Motor neuron (in vitro differentiated cells): Measurements from ENCODE around the gene PIRT. TPM values are rescaled to one million over a fixed set of nuclear protein-coding genes. Genes with fewer than 3 reads are reported as not detected.
A peak's percentile ranks its signal among the peaks of the same experiment; 100 is the strongest.
"Not testable (repeated sequence)": the region's sequence is repeated elsewhere in the genome, so short reads cannot be mapped to it uniquely, and the experiment has no call there.

Experiments
- ATAC-seq, 8 experiments: fragments of 200-7000 bp; cut with Tn5 transposase; replicated peaks in 6 of 8; 2 replicates each; pipeline ENCODE4 v1.8.0; 2021; ENCODE audit warnings: mild to moderate bottlenecking in 8 of 8, moderate library complexity in 8 of 8
- H3K27ac ChIP-seq, 2 donors: fragments of 250-450 bp; sonication (Bioruptor Pico); 2 replicates each; pipeline ENCODE4 v1.9.0; 2021; ENCODE audit warnings: antibody characterized with exemption in 2 of 2, mild to moderate bottlenecking in 2 of 2, moderate library complexity in 1 of 2
- H3K4me1 ChIP-seq, 2 donors: fragments of 250-450 bp; sonication (Bioruptor Pico); replicated peaks in 1 of 2; 2 replicates each; pipeline ENCODE4 v1.6.1; 2021; ENCODE audit warnings: antibody characterized with exemption in 2 of 2, mild to moderate bottlenecking in 2 of 2, moderate library complexity in 1 of 2
- H3K4me3 ChIP-seq, 5 donors: fragments of 250-450 bp; sonication (Bioruptor Pico); 2 replicates each; pipeline ENCODE4 v1.9.0; 2021; ENCODE audit warnings: antibody characterized with exemption in 5 of 5, mild to moderate bottlenecking in 5 of 5, moderate library complexity in 4 of 5
- WGBS, 10 experiments: fragments of 450-650 bp; shearing (Covaris generic); methylation state at CpG; one replicate each; pipeline ENCODE4 v1.0.0; 2022; 5-methylcytosine and 5-hydroxymethylcytosine counted together
- in situ Hi-C, 9 experiments: fragments of 400-800 bp; cut with MboI; loops; one replicate each; pipeline ENCODE4 v1.15.0; 2021; ENCODE audit warnings: low sequenced_read_pairs in 9 of 9, low pct_unique_long_range_greater_than_20kb in 2 of 9; ENCODE audit not compliant: unreplicated experiment in 9 of 9
- total RNA-seq, 8 experiments: library from RNA; unstranded; fragments of 300-600 nt; gene quantifications; 2 replicates each; pipeline versions ENCODE4 v1.2.3 to v1.2.4, GENCODE V29; 2022

The PIRT gene
- total RNA-seq = 10 to 100 TPM in 2 of 8 experiments, 1 to 10 TPM in 2, under 1 TPM in 4; 0.17 to 28.4 (median 0.77) TPM

DNA sequence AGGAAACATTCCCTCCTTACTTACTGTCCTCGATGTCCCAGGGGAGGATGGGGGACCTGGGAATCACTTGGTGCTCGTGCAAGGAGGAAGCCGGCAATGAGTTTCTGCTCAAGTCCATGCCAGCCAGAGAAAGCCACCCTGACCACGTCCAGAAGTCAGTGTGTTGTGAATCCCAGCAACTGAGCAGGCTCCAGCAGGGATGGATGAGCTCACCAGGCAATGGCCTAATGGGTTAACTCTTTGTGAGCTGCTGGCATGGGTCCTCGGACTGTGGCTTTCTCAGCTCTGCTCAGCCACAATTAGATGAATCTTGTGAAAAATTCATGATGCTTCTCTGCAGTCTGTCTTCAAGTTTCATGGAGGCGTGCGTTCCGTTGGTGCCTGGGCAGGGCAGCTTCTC, at the start of gene PIRT:
PIRT (minus strand) TSS at position 167 of the 400 bp plus-strand sequence. CDS start 12,442 bp downstream, outside the sequence.
- peak within 1 kb of the TSS in 1 of 5 donors; percentile 9 for H3K4me3 ChIP-seq
- no peak within 1 kb of the TSS for H3K27ac ChIP-seq
- ATAC-seq = peak in 4 of 8 experiments; percentile 27 to 93 (median 72)
- in situ Hi-C loops = loop anchor here in 2 of 9 experiments (25.0 kb wide), 1 partner anchor 101 kb away; the partner anchor contains the start of gene TMEM220 (in 2 of the 2)
- WGBS, 10 experiments = 0 to 74% (median 52%) methylated on average over 1 to 5 of the region's 8 CpGs; no CpG with 5 or more reads in 5 of the 10 experiments
- peaks cover 0 to 4% of the 10 kb centered on the region in 2 donors for H3K4me1 ChIP-seq

DNA sequence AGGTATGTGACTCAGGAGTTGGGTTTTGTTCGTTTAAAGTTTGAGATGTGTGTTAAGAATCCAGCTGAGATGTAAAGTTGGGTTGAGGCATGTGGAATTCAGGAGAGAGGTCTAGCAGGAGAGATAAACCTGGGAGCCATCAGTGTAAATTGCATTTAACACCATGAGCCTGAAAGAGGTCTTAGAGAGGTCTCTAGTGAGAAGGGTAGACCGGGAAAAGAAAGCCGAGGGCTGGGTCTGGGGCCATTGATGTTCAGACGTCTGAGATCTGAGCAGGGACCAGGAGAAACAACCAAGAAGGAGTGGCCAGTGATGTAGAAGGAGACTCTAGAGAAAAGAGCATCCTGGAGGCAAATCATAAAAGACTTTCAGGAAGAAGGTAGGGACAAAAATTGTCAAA, 44.1 kb upstream of the PIRT start:
- 4 to 43% (median 30%) methylated on average over 2 to 3 of the region's 4 CpGs; no CpG with 5 or more reads in 3 of the 10 experiments for WGBS, 10 experiments
- in situ Hi-C loops = loop anchor here in 4 of 9 experiments (25.0 kb wide), 3 partner anchors 255 to 1055 kb away; no protein-coding TSS in a partner anchor
- no peak for ATAC-seq
- Histone ChIP-seq H3K4me3 (no peak overlapping the region), H3K27ac (no peak overlapping the region), H3K4me1 (peaks cover 0 to 6% of the 10 kb centered on the region in 2 donors)

DNA sequence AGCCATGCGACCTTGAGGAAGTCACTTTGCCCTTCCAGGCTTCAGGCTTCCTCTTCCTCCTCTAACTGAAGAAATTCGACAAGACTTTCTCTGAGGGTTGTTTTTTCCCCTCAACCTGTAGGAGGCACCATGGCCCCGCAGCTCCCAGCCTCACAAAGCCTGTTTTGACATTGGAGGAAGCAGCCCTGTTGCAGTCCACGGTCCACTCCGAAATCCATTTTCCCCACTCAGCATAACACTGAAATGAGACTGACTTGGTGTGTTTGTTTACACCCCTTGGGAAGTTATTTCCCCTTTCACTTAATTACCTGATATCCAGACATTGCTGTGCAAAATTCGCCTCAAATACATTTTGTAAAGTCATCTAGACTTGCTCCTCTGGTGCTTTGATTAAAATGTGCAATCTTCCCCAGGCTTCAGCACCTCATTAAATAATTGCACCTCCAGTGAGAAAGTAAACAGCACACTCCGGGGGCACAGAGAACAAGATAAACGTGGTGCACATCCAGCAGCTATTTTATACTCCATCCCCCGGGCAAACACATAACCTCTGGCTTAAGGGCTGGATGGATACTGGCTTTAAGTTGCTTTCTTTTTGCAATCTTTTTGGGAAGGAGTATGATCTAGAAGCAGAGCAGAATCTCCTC, 41.4 kb upstream of the PIRT start:
- WGBS, 10 experiments = 0 to 70% (median 6%) methylated on average over 2 to 7 of the region's 9 CpGs
- in situ Hi-C loops = loop anchor here in 5 of 9 experiments (10.0 to 25.0 kb wide), 5 partner anchors 258 to 1058 kb away; no protein-coding TSS in a partner anchor
- peak in 4 of 8 experiments; percentile 32 to 71 (median 40) for ATAC-seq
- Histone ChIP-seq H3K4me3 (no peak overlapping the region), H3K4me1 (peaks cover 0 to 6% of the 10 kb centered on the region in 2 donors), H3K27ac (no peak overlapping the region)

DNA sequence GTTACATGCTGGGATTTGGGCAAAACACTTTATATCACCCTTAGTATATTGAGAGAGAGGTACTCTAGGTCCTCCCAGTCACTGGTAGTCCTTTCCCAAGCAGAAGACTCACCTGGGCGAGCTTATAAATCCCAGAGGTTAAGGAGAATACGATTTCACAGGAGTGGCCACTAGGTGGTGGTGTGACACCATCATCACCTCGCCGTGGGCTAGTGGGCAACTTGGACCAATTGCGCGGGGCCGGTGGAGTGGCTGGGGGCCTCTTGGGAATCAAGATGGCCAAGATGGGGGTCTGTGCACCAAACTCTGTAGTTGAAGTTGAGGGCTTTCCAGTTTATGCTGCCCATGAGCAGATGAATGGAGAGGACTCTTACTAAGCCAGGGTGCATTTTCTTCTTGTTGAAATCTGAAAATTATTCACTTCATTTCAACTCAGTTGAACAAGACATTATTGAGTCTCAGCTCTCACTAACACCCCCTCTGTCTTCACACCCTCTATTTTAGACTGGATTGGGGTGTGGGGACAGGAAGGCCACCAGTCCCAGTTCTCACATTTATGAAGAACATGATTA, 38.2 kb upstream of the PIRT start:
- ATAC-seq = peak; percentile 49 to 86 (median 61)
- in situ Hi-C loops = loop anchor here in 5 of 9 experiments (10.0 to 25.0 kb wide), 5 partner anchors 261 to 1061 kb away; no protein-coding TSS in a partner anchor
- Histone ChIP-seq H3K4me1 (peaks cover 0 to 6% of the 10 kb centered on the region in 2 donors), H3K27ac (no peak overlapping the region), H3K4me3 (no peak overlapping the region)
- 0 to 13% (median 1%) methylated on average over 1 to 7 of the region's 7 CpGs; no CpG with 5 or more reads in 4 of the 10 experiments for WGBS, 10 experiments

DNA sequence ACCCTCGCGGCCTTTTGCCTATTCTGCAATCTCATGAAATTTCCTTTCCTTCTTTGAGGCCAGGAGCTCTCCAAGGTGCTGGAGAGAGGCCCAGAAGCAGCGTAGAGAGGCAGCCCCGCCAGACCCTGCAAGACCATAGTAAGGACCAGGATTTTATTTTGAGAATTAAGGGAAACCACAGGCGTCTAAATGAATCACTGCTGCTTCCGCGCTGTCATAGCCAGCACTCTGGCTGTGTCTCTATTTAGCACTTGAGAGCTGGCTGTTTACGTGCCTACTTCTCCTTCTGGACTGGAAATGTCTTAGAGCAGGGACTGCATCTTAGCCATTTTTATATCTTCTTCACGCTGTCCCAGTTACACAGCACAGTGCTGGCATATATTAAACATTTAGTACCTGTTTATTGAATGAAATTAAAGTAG, 37.6 kb upstream of the PIRT start:
- no peak overlapping the region for H3K27ac ChIP-seq
- in situ Hi-C loops = loop anchor here in 5 of 9 experiments (10.0 to 25.0 kb wide), 5 partner anchors 262 to 1062 kb away; no protein-coding TSS in a partner anchor
- ATAC-seq = peak in 2 of 8 experiments; percentile 19 to 44
- H3K4me1 ChIP-seq = peaks cover 0 to 6% of the 10 kb centered on the region in 2 donors
- H3K4me3 ChIP-seq = no peak overlapping the region
- 8 to 56% (median 28%) methylated on average over 1 to 9 of the region's 9 CpGs; no CpG with 5 or more reads in 2 of the 10 experiments for WGBS, 10 experiments

DNA sequence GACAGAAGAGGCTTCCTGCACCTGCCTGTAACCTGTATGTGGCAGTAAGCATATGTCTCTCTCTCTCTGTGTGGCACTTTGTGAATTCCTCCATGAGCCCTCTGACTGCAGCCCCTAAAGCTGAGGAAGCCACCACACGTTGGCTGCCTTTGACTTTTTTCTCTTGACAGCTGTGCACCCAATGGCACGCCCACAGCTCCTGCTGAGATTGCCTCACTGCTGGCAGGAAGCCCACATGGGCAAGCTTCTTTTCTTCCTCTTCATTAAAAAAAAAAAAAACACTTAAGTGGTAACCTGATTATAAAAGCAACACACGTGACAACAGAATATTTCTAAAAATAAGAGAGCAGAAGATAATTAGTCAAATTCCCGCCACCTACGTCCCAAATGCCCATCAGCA, 34.0 kb upstream of the PIRT start:
- Histone ChIP-seq H3K4me3 (no peak overlapping the region), H3K27ac (no peak overlapping the region), H3K4me1 (no peaks in the 10 kb centered on the region)
- ATAC-seq = no peak
- in situ Hi-C loops = loop anchor here in 4 of 9 experiments (10.0 to 25.0 kb wide), 4 partner anchors 235 to 1065 kb away; no protein-coding TSS in a partner anchor
- WGBS, 10 experiments = 0 to 75% (median 50%) methylated on average over 1 to 5 of the region's 5 CpGs; no CpG with 5 or more reads in 1 of the 10 experiments

DNA sequence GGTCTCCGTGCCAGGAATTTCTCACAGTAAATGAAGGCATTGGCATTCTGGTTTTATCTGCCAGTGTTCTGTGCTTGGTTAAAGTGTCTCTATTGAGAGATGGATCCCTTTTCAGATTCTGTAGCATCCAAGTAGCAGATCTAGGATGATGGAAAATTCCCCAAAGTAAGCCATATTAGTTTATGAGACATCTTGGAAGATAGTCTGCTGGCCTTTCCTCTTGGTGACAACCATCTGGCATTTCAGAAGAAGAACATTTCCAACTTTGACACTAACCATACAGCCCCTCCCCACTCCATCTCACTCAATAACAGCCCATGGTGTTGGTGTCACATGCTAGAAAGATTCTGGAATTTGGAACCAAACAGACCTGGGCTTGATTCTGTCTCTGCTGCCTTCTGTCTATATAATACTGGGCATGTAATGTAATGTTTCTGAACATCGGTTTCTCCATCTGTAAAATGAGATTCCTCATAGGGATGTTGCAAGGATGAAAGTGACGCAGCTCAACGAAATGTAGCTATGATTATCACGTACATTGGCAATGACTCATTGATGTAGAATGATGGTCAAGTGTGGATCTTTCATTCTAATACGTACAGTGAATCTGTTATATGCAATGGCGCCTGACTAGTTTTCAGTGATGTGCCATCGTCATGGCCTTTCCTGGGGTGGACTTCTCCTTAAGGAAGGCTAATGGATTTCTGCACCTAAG, 32.6 kb upstream of the PIRT start:
- no peak overlapping the region for H3K4me3 ChIP-seq
- in situ Hi-C loops = loop anchor here in 4 of 9 experiments (10.0 to 25.0 kb wide), 4 partner anchors 233 to 1067 kb away; no protein-coding TSS in a partner anchor
- H3K4me1 ChIP-seq = no peaks in the 10 kb centered on the region
- no peak overlapping the region for H3K27ac ChIP-seq
- 31 to 89% (median 55%) methylated on average over 1 to 7 of the region's 8 CpGs; no CpG with 5 or more reads in 1 of the 10 experiments for WGBS, 10 experiments
- ATAC-seq = no peak

DNA sequence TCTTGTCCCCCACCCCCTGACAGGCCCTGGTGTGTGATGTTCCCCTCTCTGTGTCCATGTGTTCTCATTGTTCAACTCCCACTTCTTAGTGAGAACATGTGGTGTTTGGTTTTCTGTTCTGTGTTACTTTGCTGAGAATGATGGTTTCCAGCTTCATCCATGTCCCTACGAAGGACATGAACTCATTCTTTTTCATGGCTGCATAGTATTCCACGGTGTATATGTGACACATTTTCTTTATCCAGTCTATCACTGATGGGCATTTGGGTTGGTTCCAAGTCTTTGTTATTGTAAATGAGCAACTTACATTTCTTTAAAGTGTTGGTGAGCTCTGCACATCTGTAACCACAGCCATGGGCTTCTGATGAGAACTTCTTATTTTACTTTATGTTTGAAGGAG, 30.9 kb upstream of the PIRT start:
- H3K4me3 ChIP-seq, H3K27ac ChIP-seq, ATAC-seq, H3K4me1 ChIP-seq: not testable (repeated sequence)
- in situ Hi-C loops = loop anchor here in 2 of 9 experiments (25.0 kb wide), 2 partner anchors 231 to 1069 kb away; no protein-coding TSS in a partner anchor
- 0 to 88% (median 41%) methylated on average over 1 to 2 of the region's 2 CpGs; no CpG with 5 or more reads in 4 of the 10 experiments for WGBS, 10 experiments

DNA sequence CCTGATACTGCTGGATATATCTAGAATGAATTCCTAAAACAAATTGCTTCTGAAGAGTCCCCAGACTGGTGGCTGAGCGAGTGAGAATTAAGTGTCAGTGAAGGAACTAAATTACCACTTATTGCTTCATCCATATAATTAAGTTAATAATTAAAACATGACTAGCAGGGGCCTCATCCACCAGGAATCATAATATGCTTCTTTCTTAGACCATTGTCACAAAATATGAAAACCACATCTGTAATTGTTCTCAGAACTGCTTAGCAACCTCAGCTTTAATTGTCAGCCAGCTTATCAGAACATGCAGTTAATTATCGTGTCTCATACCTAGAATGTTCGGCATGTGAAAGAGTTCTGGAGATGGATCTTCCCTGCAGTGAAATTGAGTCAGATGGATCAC, 21.2 kb upstream of the PIRT start:
- no peak for ATAC-seq
- 0 to 100% (median 40%) methylated on average over 1 to 3 of the region's 3 CpGs; no CpG with 5 or more reads in 3 of the 10 experiments for WGBS, 10 experiments
- Histone ChIP-seq H3K4me1 (no peaks in the 10 kb centered on the region), H3K27ac (no peak overlapping the region), H3K4me3 (no peak overlapping the region)
- in situ Hi-C loops = loop anchor here in 3 of 9 experiments (10.0 to 25.0 kb wide), 3 partner anchors 214 to 1078 kb away; no protein-coding TSS in a partner anchor

DNA sequence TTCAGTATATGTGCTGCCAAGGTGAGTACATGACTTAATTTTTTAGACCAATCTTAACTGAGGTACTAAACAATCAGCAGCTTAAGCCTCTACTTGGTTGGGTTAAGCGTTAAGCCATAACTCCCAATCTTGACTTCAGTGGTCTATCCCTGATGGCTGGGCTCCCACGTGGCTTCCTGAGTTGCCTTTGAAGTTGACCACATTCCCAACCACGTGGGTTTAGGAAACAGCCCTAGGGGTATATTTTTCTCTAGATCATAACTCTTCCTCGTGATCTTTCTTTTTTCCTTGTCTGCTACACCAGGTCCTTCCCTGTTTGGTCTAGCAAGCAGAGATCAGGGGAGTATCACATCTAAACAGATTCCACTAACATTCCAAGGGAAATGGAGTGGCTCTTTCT, 20.1 kb upstream of the PIRT start:
- Histone ChIP-seq H3K27ac (no peak overlapping the region), H3K4me3 (no peak overlapping the region), H3K4me1 (no peaks in the 10 kb centered on the region)
- in situ Hi-C loops = loop anchor here in 3 of 9 experiments (10.0 to 25.0 kb wide), 3 partner anchors 213 to 1079 kb away; no protein-coding TSS in a partner anchor
- 10 to 92% (median 50%) methylated on average over 1 to 4 of the region's 4 CpGs; no CpG with 5 or more reads in 1 of the 10 experiments for WGBS, 10 experiments
- ATAC-seq = no peak

DNA sequence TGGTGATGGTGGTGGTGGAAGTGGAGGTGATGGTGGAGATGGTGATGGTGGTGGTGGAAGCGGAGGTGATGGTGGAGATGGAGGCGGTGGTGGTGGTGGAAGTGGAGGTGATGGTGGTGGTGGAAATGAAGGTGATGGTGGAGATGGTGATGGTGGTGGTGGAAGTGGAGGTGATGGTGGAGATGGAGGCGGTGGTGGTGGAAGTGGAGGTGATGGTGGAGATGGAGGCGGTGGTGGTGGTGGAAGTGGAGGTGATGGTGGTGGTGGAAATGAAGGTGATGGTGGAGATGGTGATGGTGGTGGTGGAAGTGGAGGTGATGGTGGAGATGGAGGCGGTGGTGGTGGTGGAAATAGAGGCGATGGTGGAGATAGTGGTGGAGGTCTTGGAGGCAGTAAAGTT, 8.7 kb upstream of the PIRT start:
- not testable (repeated sequence) for H3K4me1 ChIP-seq, H3K4me3 ChIP-seq, H3K27ac ChIP-seq, ATAC-seq
- 39 to 93% (median 69%) methylated on average over 2 to 5 of the region's 6 CpGs; no CpG with 5 or more reads in 4 of the 10 experiments for WGBS, 10 experiments
- in situ Hi-C loops = loop anchor here in 5 of 9 experiments (10.0 to 25.0 kb wide), 3 partner anchors 102 to 112 kb away; partner anchors contain the start of gene TMEM220 (in 4 of the 5)

DNA sequence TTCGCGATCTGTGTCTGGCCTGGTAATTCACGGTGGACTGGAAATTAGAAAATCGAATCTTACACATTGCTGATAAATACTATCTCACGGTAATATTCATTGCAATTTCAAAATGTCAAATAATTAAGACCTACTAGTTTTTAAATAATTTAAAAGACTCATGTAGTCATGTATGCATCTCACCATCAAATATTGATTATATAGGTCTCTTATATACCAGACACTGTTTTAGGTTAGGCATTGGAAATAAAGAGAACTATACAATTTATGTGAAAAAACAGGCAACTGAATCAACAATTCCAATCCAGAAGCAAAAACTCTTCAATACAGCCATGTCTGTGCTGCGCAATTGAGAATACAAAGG, 7.5 kb upstream of the PIRT start:
- no peak for ATAC-seq
- peak overlapping the region in 2 of 5 donors; percentile 39 to 48 for H3K4me3 ChIP-seq
- no peak overlapping the region for H3K27ac ChIP-seq
- WGBS, 10 experiments = 0 to 25% (median 10%) methylated on average over 1 to 6 of the region's 6 CpGs; no CpG with 5 or more reads in 2 of the 10 experiments
- H3K4me1 ChIP-seq = peaks cover 0 to 8% of the 10 kb centered on the region in 2 donors
- in situ Hi-C loops = loop anchor here in 5 of 9 experiments (10.0 to 25.0 kb wide), 3 partner anchors 101 to 111 kb away; partner anchors contain the start of gene TMEM220 (in 4 of the 5)
